Measurements from ENCODE around the gene SCN7A. TPM values are rescaled to one million over a fixed set of nuclear protein-coding genes. Genes with fewer than 3 reads are reported as not detected.

The SCN7A gene
- total and polyA plus RNA-seq, 2 of the 4 experiments (the other 2 are of a cell fraction) = 0.39 to 0.90 TPM

- Histone ChIP-seq H4K91ac (ENCODE audit: insufficient read depth, low read depth, low read length) (no peak overlapping the region), H3K4me1 (ENCODE audit: control insufficient read depth, insufficient read depth, low read length) (no peaks in the 10 kb centered on the region), H2AK9ac (replicated peaks; ENCODE audit: low read depth, low read length, poor library complexity) (no peak overlapping the region), H2BK15ac (ENCODE audit: low read depth, low read length) (no peak overlapping the region), H3K18ac (ENCODE audit: low read depth, low read length) (no peak overlapping the region), H4K5ac (ENCODE audit: low read depth, low read length) (no peak overlapping the region), H4K20me1 (ENCODE audit: insufficient read depth, low read length) (no peaks in the 10 kb centered on the region), H3K23ac (ENCODE audit: low read depth, low read length) (no peak overlapping the region), H2BK120ac (ENCODE audit: low read depth, low read length) (no peak overlapping the region), H3K9me1 (ENCODE audit: insufficient read depth, low read length) (no peaks in the 10 kb centered on the region), H3K27ac (ENCODE audit: insufficient read depth, low read length) (no peak overlapping the region), H3K9me3 (ENCODE audit: control insufficient read depth, insufficient read depth, low read length) (no peaks in the 10 kb centered on the region), H4K8ac (ENCODE audit: low read depth in 2 of 2, low read length in 2 of 2) (no peak overlapping the region), H2AFZ (replicated peaks; ENCODE audit: low read length, poor library complexity) (no peak overlapping the region), H3K36me3 (ENCODE audit: control insufficient read depth, insufficient read depth, low read length) (no peaks in the 10 kb centered on the region), H3K9ac (ENCODE audit: low read depth, low read length) (no peak overlapping the region), H2BK20ac (ENCODE audit: low read depth, low read length) (no peak overlapping the region), H3K27me3 (ENCODE audit: control insufficient read depth, insufficient read depth, low read length) (no peaks in the 10 kb centered on the region), H2BK5ac (ENCODE audit: low read depth, low read length, poor library complexity, severe bottlenecking) (no peak overlapping the region), H3K4me2 (ENCODE audit: low read depth, low read length) (no peak overlapping the region), H3K4me3 (ENCODE audit: insufficient read depth, low read depth, low read length) (no peak overlapping the region), H3K56ac (ENCODE audit: extremely low read depth, insufficient read depth, low read length) (no peak overlapping the region), H3K14ac (replicated peaks; ENCODE audit: low read depth, low read length) (no peak overlapping the region), H3K79me1 (ENCODE audit: low read depth in 1 of 2, low read length in 2 of 2) (no peaks in the 10 kb centered on the region), H3K4ac (ENCODE audit: low read depth, low read length) (no peak overlapping the region), H2AK5ac (ENCODE audit: low read depth, low read length) (no peak overlapping the region)
- ATAC-seq (ENCODE audit: low read depth) (no peak), DNase-seq (no peak)
- TF ChIP-seq MAZ (IDR thresholded peaks at IDR 0.05; ENCODE audit: borderline replicate concordance, low read depth, low read length) (no peak), NFE2L2 (IDR thresholded peaks at IDR 0.05; ENCODE audit: low read depth, low read length) (no peak), RCOR1 (IDR thresholded peaks at IDR 0.05; ENCODE audit: insufficient replicate concordance, low read length) (no peak), RAD21 (IDR thresholded peaks at IDR 0.05; ENCODE audit: low read length) (no peak), MXI1 (IDR thresholded peaks at IDR 0.05; ENCODE audit: borderline replicate concordance, low read depth, low read length) (no peak)
- dilution Hi-C loops (cut with HindIII; ENCODE audit: low sequenced_read_pairs, unreplicated experiment) = no loop called here
- intact Hi-C loops (cut with micrococcal nuclease) = no loop called here
- ChIA-PET POLR2A (ENCODE audit: unreplicated experiment) (no interaction called here), CTCF (no interaction called here)
- no TSS peak for BruUV-seq (replicated peaks)
- in situ Hi-C loops (cut with MboI; ENCODE audit: low sequenced_read_pairs) = no loop called here
Observed at GRCh38 chr2:166439078-166439477, 55.0 kb downstream of the SCN7A start.
